GM23338 (cell line): ENCODE results near the gene GARIN3. TPM values are rescaled to one million over a fixed set of nuclear protein-coding genes. Genes with fewer than 3 reads are reported as not detected.

ENCODE experiments used
- ATAC-seq: fragments of 200-7000 bp; cut with Tn5 transposase; 3 replicates; pipeline ENCODE4 v1.9.1; 2020
- DNase-seq: peaks from one replicate; pipeline ENCODE4 v3.0.0-alpha.2; 2015; ENCODE audit warnings: low spot score
- H2AFZ ChIP-seq: fragments of 200-600 bp; sonication (generic); 2 replicates; pipeline ENCODE4 v1.8.0; 2016; ENCODE audit warnings: antibody characterized with exemption, mild to moderate bottlenecking, moderate library complexity
- H3F3A ChIP-seq: fragments of 200-600 bp; sonication (generic); replicated peaks from 2 replicates; pipeline ENCODE4 v1.8.0; 2017; ENCODE audit warnings: antibody characterized with exemption, mixed run types, low read depth
- H3K27ac ChIP-seq: fragments of 200-600 bp; sonication (generic); 2 replicates; pipeline ENCODE4 v1.6.1; 2016; ENCODE audit warnings: low read depth
- H3K27me3 ChIP-seq: fragments of 200-600 bp; sonication (generic); 2 replicates; pipeline ENCODE4 v1.8.0; 2016; ENCODE audit warnings: mild to moderate bottlenecking, mixed run types, moderate library complexity; ENCODE audit not compliant: insufficient read depth
- H3K36me3 ChIP-seq: fragments of 200-600 bp; sonication (generic); 2 replicates; pipeline ENCODE4 v1.8.0; 2016; ENCODE audit warnings: mild to moderate bottlenecking; ENCODE audit not compliant: insufficient read depth
- H3K4me1 ChIP-seq: fragments of 200-600 bp; sonication (generic); 2 replicates; pipeline ENCODE4 v1.8.0; 2016; ENCODE audit warnings: mild to moderate bottlenecking, moderate library complexity; ENCODE audit not compliant: insufficient read depth
- H3K4me2 ChIP-seq: fragments of 200-600 bp; sonication (generic); 2 replicates; pipeline ENCODE4 v1.7.1; 2017; ENCODE audit warnings: mixed run types
- H3K4me3 ChIP-seq: fragments of 200-600 bp; sonication (generic); 2 replicates; pipeline ENCODE4 v1.6.1; 2016; ENCODE audit warnings: mixed run types
- H3K79me2 ChIP-seq: fragments of 200-600 bp; sonication (generic); replicated peaks from 2 replicates; pipeline ENCODE4 v1.8.0; 2017; ENCODE audit warnings: mild to moderate bottlenecking; ENCODE audit not compliant: insufficient read depth
- H3K9me2 ChIP-seq: fragments of 200-600 bp; sonication (generic); 2 replicates; pipeline ENCODE4 v1.8.0; 2017; ENCODE audit not compliant: insufficient read depth
- H4K20me1 ChIP-seq: fragments of 200-600 bp; sonication (generic); replicated peaks from 2 replicates; pipeline ENCODE4 v1.8.0; 2017; ENCODE audit warnings: mild to moderate bottlenecking; ENCODE audit not compliant: insufficient read depth
- H3K27ac Mint-ChIP-seq: 2 replicates; pipeline ENCODE4 v1.8.0; 2020; ENCODE audit warnings: inconsistent platforms, mild to moderate bottlenecking, moderate library complexity, mixed read lengths
- H3K27me3 Mint-ChIP-seq: 3 replicates; pipeline ENCODE4 v1.8.0; 2022; ENCODE audit warnings: low read depth, mild to moderate bottlenecking, moderate library complexity, mixed read lengths, inconsistent platforms; ENCODE audit not compliant: insufficient read depth, poor library complexity
- H3K36me3 Mint-ChIP-seq: 3 replicates; pipeline ENCODE4 v1.8.0; 2021; ENCODE audit warnings: low read depth, mild to moderate bottlenecking, inconsistent platforms, moderate library complexity, mixed read lengths
- H3K4me1 Mint-ChIP-seq: 3 replicates; pipeline ENCODE4 v1.8.0; 2020; ENCODE audit warnings: mild to moderate bottlenecking, inconsistent platforms, mixed read lengths
- H3K4me3 Mint-ChIP-seq: 3 replicates; pipeline ENCODE4 v1.8.0; 2021; ENCODE audit warnings: moderate library complexity, mild to moderate bottlenecking, inconsistent platforms, mixed read lengths
- H3K9me3 Mint-ChIP-seq: 3 replicates; pipeline ENCODE4 v1.8.0; 2020; ENCODE audit warnings: moderate library complexity, mild to moderate bottlenecking, inconsistent platforms, mixed read lengths
- CREB1 ChIP-seq: fragments of 250-450 bp; sonication (Bioruptor Pico); IDR thresholded peaks from 2 replicates; pipeline ENCODE4 v1.5.0; 2020; ENCODE audit warnings: low read depth, mild to moderate bottlenecking, moderate library complexity
- ETS1 ChIP-seq: IDR thresholded peaks from 2 replicates; pipeline ENCODE4 v1.6.1; 2016; ENCODE audit warnings: antibody characterized with exemption
- EZH2 ChIP-seq: fragments of 200-600 bp; sonication (generic); IDR thresholded peaks from one replicate; pipeline ENCODE4 v1.8.0; 2017; ENCODE audit warnings: antibody characterized with exemption, mild to moderate bottlenecking, low read depth; ENCODE audit not compliant: unreplicated experiment
- EZH2phosphoT487 ChIP-seq: fragments of 200-600 bp; sonication (generic); IDR thresholded peaks from one replicate; pipeline ENCODE4 v1.8.1; 2018; ENCODE audit warnings: antibody characterized with exemption; ENCODE audit not compliant: unreplicated experiment
- JUNB ChIP-seq: IDR thresholded peaks from one replicate; pipeline ENCODE4 v1.6.1; 2016; ENCODE audit warnings: antibody characterized with exemption; ENCODE audit not compliant: unreplicated experiment
- NANOG ChIP-seq: IDR thresholded peaks from 2 replicates; pipeline ENCODE4 v1.6.1; 2016; ENCODE audit warnings: antibody characterized with exemption, borderline replicate concordance
- POLR2AphosphoS5 ChIP-seq: IDR thresholded peaks from 2 replicates; pipeline ENCODE4 v1.6.1; 2016; ENCODE audit warnings: antibody characterized with exemption, low read depth
- STAT1 ChIP-seq: IDR thresholded peaks from one replicate; pipeline ENCODE4 v1.6.1; 2016; ENCODE audit warnings: antibody characterized with exemption; ENCODE audit not compliant: unreplicated experiment
- ZNF114 ChIP-seq: fragments of 250-450 bp; sonication (Bioruptor Pico); IDR thresholded peaks from 2 replicates; pipeline ENCODE4 v1.5.0; 2020; ENCODE audit warnings: mild to moderate bottlenecking, moderate library complexity
- ZNF331 ChIP-seq: fragments of 250-450 bp; sonication (Bioruptor Pico); IDR thresholded peaks from 2 replicates; pipeline ENCODE4 v1.5.0; 2020; ENCODE audit warnings: low read depth, mild to moderate bottlenecking, moderate library complexity
- ZNF462 ChIP-seq: fragments of 250-450 bp; sonication (Bioruptor Pico); IDR thresholded peaks from 2 replicates; pipeline ENCODE4 v1.5.0; 2020; ENCODE audit warnings: mild to moderate bottlenecking, moderate library complexity
- polyA plus RNA-seq: library from polyadenylated mRNA; unstranded; fragments of >200 nt; fragmentation: Nextera tagmentation; extraction: Ambion mirVana; gene quantifications from 2 replicates; pipeline ENCODE4 v1.2.1, GENCODE V29; 2016
- total RNA-seq: library from RNA; depleted of rRNA; stranded (reverse); fragments of >200 nt; shearing (Covaris generic); gene quantifications from 2 replicates; pipeline ENCODE4 v1.2.3, GENCODE V29; 2014
- TF ChIP-seq, protein P1 (sequence below), 2 experiments: fragments of 200-600 bp in 1 of 2; sonication (generic) in 1 of 2; conservative IDR thresholded peaks; 2 replicates each; pipeline versions ENCODE4 v1.5.1 to v1.6.1; 2016 to 2017; ENCODE audit warnings: antibody characterized with exemption in 2 of 2, low read depth in 2 of 2, mild to moderate bottlenecking in 2 of 2, moderate library complexity in 1 of 2
- TF ChIP-seq, protein P2 (sequence below): IDR thresholded peaks from one replicate; pipeline ENCODE4 v1.6.1; 2018; ENCODE audit warnings: antibody characterized with exemption; ENCODE audit not compliant: unreplicated experiment

The GARIN3 gene
- total and polyA plus RNA-seq, 2 experiments from 2014 or later = not detected

GRCh38 chr5:157157293-157157891 is 8.7 kb downstream of the GARIN3 start:
- DNase-seq (no peak), ATAC-seq (no peak)
- Histone ChIP-seq H3K79me2 (no peaks in the 10 kb centered on the region), H3K9me2 (no peaks in the 10 kb centered on the region), H3K36me3 (no peaks in the 10 kb centered on the region), H3K27me3 (no peaks in the 10 kb centered on the region), H3K4me2 (no peak overlapping the region), H3K27ac (no peak overlapping the region), H3K4me3 (no peak overlapping the region), H3F3A (no peaks in the 10 kb centered on the region), H3K4me1 (no peaks in the 10 kb centered on the region), H4K20me1 (no peaks in the 10 kb centered on the region), H2AFZ (peak overlapping the region; percentile 52; the same call in 1 of the 2 replicates)
- Mint-ChIP-seq H3K36me3 (no peaks in the 10 kb centered on the region), H3K27me3 (peaks cover 2% of the 10 kb centered on the region), H3K4me3 (no peak overlapping the region), H3K27ac (no peak overlapping the region), H3K4me1 (no peaks in the 10 kb centered on the region), H3K9me3 (no peaks in the 10 kb centered on the region)
- no peak for TF ChIP-seq JUNB
- TF ChIP-seq ETS1 = no peak
- no peak for TF ChIP-seq POLR2AphosphoS5
- TF ChIP-seq, protein P1, sequence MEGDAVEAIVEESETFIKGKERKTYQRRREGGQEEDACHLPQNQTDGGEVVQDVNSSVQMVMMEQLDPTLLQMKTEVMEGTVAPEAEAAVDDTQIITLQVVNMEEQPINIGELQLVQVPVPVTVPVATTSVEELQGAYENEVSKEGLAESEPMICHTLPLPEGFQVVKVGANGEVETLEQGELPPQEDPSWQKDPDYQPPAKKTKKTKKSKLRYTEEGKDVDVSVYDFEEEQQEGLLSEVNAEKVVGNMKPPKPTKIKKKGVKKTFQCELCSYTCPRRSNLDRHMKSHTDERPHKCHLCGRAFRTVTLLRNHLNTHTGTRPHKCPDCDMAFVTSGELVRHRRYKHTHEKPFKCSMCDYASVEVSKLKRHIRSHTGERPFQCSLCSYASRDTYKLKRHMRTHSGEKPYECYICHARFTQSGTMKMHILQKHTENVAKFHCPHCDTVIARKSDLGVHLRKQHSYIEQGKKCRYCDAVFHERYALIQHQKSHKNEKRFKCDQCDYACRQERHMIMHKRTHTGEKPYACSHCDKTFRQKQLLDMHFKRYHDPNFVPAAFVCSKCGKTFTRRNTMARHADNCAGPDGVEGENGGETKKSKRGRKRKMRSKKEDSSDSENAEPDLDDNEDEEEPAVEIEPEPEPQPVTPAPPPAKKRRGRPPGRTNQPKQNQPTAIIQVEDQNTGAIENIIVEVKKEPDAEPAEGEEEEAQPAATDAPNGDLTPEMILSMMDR (conservative IDR thresholded peaks at IDR 0.05; ENCODE audit: low read depth in 2 of 2) = no peak
- TF ChIP-seq STAT1 = no peak
- no peak for TF ChIP-seq EZH2phosphoT487
- TF ChIP-seq ZNF462 (CRISPR knock-in tag) = no peak
- no peak for TF ChIP-seq CREB1 (CRISPR knock-in tag)
- TF ChIP-seq EZH2 = no peak
- no peak for TF ChIP-seq ZNF114 (CRISPR knock-in tag)
- no peak for TF ChIP-seq NANOG
- TF ChIP-seq, protein P2, sequence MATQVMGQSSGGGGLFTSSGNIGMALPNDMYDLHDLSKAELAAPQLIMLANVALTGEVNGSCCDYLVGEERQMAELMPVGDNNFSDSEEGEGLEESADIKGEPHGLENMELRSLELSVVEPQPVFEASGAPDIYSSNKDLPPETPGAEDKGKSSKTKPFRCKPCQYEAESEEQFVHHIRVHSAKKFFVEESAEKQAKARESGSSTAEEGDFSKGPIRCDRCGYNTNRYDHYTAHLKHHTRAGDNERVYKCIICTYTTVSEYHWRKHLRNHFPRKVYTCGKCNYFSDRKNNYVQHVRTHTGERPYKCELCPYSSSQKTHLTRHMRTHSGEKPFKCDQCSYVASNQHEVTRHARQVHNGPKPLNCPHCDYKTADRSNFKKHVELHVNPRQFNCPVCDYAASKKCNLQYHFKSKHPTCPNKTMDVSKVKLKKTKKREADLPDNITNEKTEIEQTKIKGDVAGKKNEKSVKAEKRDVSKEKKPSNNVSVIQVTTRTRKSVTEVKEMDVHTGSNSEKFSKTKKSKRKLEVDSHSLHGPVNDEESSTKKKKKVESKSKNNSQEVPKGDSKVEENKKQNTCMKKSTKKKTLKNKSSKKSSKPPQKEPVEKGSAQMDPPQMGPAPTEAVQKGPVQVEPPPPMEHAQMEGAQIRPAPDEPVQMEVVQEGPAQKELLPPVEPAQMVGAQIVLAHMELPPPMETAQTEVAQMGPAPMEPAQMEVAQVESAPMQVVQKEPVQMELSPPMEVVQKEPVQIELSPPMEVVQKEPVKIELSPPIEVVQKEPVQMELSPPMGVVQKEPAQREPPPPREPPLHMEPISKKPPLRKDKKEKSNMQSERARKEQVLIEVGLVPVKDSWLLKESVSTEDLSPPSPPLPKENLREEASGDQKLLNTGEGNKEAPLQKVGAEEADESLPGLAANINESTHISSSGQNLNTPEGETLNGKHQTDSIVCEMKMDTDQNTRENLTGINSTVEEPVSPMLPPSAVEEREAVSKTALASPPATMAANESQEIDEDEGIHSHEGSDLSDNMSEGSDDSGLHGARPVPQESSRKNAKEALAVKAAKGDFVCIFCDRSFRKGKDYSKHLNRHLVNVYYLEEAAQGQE = no peak
- no peak for TF ChIP-seq ZNF331
